Measurements from ENCODE around the gene DCUN1D2. TPM values are rescaled to one million over a fixed set of nuclear protein-coding genes. Genes with fewer than 3 reads are reported as not detected.
A peak's percentile ranks its signal among the peaks of the same experiment; 100 is the strongest.

DCUN1D2 gene
- total and polyA plus RNA-seq, 12 donors: 40.9 to 307 (median 219) TPM

DNA sequence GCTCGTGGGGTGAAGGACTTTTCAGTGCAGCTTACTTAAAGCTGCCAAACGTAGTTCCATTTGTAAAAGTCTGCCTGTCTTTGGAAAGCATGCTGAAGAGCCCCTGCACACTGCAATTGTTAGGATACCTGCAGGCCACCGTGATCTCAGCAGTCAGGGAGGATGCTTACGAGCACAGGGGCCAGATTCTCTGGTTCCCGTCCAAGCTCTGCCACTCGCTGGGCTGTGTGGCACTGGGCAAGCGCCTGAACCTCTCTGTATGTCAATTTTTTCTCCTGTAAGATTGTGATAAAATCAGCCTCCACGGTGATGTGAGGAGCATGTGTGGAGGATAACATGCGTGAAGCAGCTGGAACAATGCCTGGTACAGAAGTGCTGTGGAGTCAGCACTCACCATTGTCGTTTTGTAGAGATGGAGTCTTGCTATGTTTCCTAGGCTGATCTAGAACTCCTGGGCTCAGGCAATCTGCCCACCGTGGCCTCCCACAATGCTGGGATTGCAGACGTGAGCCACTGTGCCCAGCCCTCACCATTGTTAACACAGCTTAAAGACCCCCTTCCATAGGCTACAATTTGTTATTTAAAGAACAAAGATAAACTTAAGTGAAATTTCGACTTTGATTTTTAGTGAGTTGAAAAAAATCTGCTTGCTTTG lies 40.7 kb downstream of the DCUN1D2 start:
- H3K4me1 ChIP-seq: peaks cover 16 to 61% (median 31%) of the 10 kb centered on the region in 9 donors
- intact Hi-C loops (cut with DNase I): loop anchor here in 1 of 10 donors (5.0 kb wide), 2 partner anchors 42 to 48 kb away; partner anchors contain the start of gene DCUN1D2
- TF ChIP-seq, protein P1, sequence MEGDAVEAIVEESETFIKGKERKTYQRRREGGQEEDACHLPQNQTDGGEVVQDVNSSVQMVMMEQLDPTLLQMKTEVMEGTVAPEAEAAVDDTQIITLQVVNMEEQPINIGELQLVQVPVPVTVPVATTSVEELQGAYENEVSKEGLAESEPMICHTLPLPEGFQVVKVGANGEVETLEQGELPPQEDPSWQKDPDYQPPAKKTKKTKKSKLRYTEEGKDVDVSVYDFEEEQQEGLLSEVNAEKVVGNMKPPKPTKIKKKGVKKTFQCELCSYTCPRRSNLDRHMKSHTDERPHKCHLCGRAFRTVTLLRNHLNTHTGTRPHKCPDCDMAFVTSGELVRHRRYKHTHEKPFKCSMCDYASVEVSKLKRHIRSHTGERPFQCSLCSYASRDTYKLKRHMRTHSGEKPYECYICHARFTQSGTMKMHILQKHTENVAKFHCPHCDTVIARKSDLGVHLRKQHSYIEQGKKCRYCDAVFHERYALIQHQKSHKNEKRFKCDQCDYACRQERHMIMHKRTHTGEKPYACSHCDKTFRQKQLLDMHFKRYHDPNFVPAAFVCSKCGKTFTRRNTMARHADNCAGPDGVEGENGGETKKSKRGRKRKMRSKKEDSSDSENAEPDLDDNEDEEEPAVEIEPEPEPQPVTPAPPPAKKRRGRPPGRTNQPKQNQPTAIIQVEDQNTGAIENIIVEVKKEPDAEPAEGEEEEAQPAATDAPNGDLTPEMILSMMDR (IDR thresholded peaks at IDR 0.05): no peak
- H3K27ac ChIP-seq: peak overlapping the region in 9 of 10 donors; percentile 11 to 93 (median 78)
- ATAC-seq (no peak), DNase-seq (no peak)
- no peaks in the 10 kb centered on the region for H3K27me3 ChIP-seq
- H3K36me3 ChIP-seq: peaks cover 0 to 17% (median 0%) of the 10 kb centered on the region in 9 donors
- H3K9me3 ChIP-seq: no peaks in the 10 kb centered on the region
- H3K4me3 ChIP-seq: peak overlapping the region in 9 of 10 donors; percentile 34 to 67 (median 53)
- WGBS, 2 donors: 53 to 56% methylated on average over 13 of the region's 13 CpGs

DNA sequence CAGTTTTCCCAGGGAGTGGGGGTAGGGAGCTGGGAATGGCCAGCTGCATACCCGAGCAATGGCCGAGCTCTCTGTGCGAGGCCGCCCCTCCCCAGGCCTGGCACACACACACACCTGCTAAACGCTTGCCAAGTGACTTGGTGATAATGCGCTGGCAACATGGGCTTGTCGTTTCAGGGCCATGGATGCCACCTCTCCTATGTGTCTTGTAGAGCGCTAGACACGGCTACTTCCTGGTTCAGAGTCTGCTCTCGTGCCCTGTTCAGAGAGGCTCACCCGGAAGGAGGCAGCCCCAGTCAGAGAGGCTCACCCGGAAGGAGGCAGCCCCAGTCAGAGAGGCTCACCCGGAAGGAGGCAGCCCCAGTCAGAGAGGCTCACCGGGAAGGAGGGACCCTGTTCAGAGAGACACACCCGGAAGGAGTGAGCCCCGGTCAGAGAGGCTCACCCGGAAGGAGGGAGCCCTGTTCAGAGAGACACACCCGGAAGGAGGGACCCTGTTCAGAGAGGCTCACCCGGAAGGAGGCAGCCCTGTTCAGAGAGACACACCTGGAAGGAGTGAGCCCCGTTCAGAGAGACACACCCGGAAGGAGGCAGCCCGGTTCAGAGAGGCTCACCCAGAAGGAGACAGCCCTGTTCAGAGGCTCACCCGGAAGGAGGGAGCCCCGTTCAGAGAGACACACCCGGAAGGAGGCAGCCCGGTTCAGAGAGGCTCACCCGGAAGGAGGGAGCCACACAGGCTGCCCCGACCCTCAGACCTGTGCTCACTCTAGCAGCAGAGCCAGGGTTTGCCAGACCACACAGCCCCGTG lies 41.4 kb downstream of the DCUN1D2 start:
- TF ChIP-seq, protein P1 (IDR thresholded peaks at IDR 0.05): no peak
- peaks cover 0 to 14% (median 0%) of the 10 kb centered on the region in 9 donors for H3K36me3 ChIP-seq
- peaks cover 14 to 57% (median 30%) of the 10 kb centered on the region in 9 donors for H3K4me1 ChIP-seq
- H3K27ac ChIP-seq: peak overlapping the region; percentile 11 to 93 (median 72)
- H3K27me3 ChIP-seq: no peaks in the 10 kb centered on the region
- intact Hi-C loops (cut with DNase I): no loop called here
- H3K9me3 ChIP-seq: no peaks in the 10 kb centered on the region
- peak overlapping the region in 9 of 10 donors; percentile 34 to 67 (median 53) for H3K4me3 ChIP-seq
- peak in 7 of 8 donors; percentile 7 to 29 (median 17) for ATAC-seq
- peak in 1 of 2 donors; percentile 28 for DNase-seq
- WGBS, 2 donors: 35 to 46% methylated on average over 29 of the region's 29 CpGs

DNA sequence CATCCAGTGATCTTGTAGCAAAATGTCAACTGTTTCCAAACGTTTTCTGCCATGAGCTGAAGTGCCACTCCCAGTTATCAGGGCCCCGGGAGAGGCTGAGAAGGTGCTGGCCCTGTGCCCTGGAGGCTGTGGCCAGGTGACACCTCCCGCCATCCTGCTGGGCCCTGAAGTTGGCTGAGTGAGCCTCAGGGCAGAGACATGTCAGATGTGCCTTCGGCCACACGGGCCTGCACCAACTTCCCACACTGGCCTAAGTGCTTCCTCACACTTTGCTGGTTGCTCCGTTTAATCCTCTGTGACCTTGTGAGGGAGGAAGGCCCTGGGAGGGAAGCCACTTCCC lies 42.0 kb downstream of the DCUN1D2 start:
- WGBS, 2 donors: 11 to 32% methylated on average over 6 of the region's 6 CpGs
- TF ChIP-seq, protein P1 (IDR thresholded peaks at IDR 0.05): no peak
- Histone ChIP-seq H3K4me3 (peak overlapping the region in 9 of 10 donors; percentile 34 to 67 (median 53)), H3K36me3 (peaks cover 0 to 20% (median 0%) of the 10 kb centered on the region in 9 donors), H3K4me1 (peaks cover 14 to 57% (median 30%) of the 10 kb centered on the region in 9 donors), H3K9me3 (no peaks in the 10 kb centered on the region), H3K27me3 (no peaks in the 10 kb centered on the region), H3K27ac (peak overlapping the region; percentile 11 to 93 (median 72))
- ATAC-seq (peak; percentile 13 to 49 (median 32)), DNase-seq (peak; percentile 62 to 73)
- intact Hi-C loops (cut with DNase I): no loop called here

DNA sequence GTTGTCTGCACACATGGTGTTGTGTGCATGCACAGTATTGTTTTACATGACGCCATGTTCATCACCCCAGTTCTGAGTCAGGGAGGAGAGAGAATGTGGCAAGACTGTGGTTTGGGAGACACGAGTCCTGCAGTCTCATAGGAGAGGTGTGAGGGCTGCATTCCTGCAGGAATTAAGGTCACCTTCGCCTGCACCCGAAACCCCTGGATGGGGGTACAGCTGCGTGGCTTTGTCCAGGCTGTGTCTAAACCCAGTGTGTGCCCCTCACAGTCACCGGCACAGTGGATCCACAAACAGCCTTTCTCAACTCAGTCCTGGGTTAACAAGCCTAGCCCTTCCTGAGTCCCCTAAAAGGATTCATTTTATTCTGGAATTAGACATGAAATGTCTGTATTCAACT lies 42.9 kb downstream of the DCUN1D2 start:
- no peak for ATAC-seq
- intact Hi-C loops (cut with DNase I): no loop called here
- H3K4me1 ChIP-seq: peaks cover 14 to 57% (median 30%) of the 10 kb centered on the region in 9 donors

More for the DNA sequence above, 42.9 kb downstream of the DCUN1D2 start:
- Histone ChIP-seq H3K36me3 (peaks cover 0 to 28% (median 0%) of the 10 kb centered on the region in 9 donors), H3K27ac (peak overlapping the region in 2 of 10 donors; percentile 78 to 82), H3K4me3 (no peak overlapping the region), H3K9me3 (no peaks in the 10 kb centered on the region), H3K27me3 (no peaks in the 10 kb centered on the region)
- WGBS, 2 donors: 72 to 76% methylated on average over 6 of the region's 6 CpGs
- no peak for DNase-seq
- TF ChIP-seq, protein P1 (IDR thresholded peaks at IDR 0.05): no peak

Measured in heart right ventricle (tissue), 16 donors.